Motor neuron (in vitro differentiated cells): Measurements from ENCODE around the gene MBD1. TPM values are rescaled to one million over a fixed set of nuclear protein-coding genes. Genes with fewer than 3 reads are reported as not detected.
A peak's percentile ranks its signal among the peaks of the same experiment; 100 is the strongest.
"Not testable (repeated sequence)": the region's sequence is repeated elsewhere in the genome, so short reads cannot be mapped to it uniquely, and the experiment has no call there.

Experiments
- ATAC-seq, 8 experiments: fragments of 200-7000 bp; cut with Tn5 transposase; replicated peaks in 6 of 8; 2 replicates each; pipeline ENCODE4 v1.8.0; 2021; ENCODE audit warnings: mild to moderate bottlenecking in 8 of 8, moderate library complexity in 8 of 8
- H3K27ac ChIP-seq, 2 donors: fragments of 250-450 bp; sonication (Bioruptor Pico); 2 replicates each; pipeline ENCODE4 v1.9.0; 2021; ENCODE audit warnings: antibody characterized with exemption in 2 of 2, mild to moderate bottlenecking in 2 of 2, moderate library complexity in 1 of 2
- H3K4me1 ChIP-seq, 2 donors: fragments of 250-450 bp; sonication (Bioruptor Pico); replicated peaks in 1 of 2; 2 replicates each; pipeline ENCODE4 v1.6.1; 2021; ENCODE audit warnings: antibody characterized with exemption in 2 of 2, mild to moderate bottlenecking in 2 of 2, moderate library complexity in 1 of 2
- H3K4me3 ChIP-seq, 5 donors: fragments of 250-450 bp; sonication (Bioruptor Pico); 2 replicates each; pipeline ENCODE4 v1.9.0; 2021; ENCODE audit warnings: antibody characterized with exemption in 5 of 5, mild to moderate bottlenecking in 5 of 5, moderate library complexity in 4 of 5
- WGBS, 10 experiments: fragments of 450-650 bp; shearing (Covaris generic); methylation state at CpG; one replicate each; pipeline ENCODE4 v1.0.0; 2022; 5-methylcytosine and 5-hydroxymethylcytosine counted together
- in situ Hi-C, 9 experiments: fragments of 400-800 bp; cut with MboI; loops; one replicate each; pipeline ENCODE4 v1.15.0; 2021; ENCODE audit warnings: low sequenced_read_pairs in 9 of 9, low pct_unique_long_range_greater_than_20kb in 2 of 9; ENCODE audit not compliant: unreplicated experiment in 9 of 9
- total RNA-seq, 8 experiments: library from RNA; unstranded; fragments of 300-600 nt; gene quantifications; 2 replicates each; pipeline versions ENCODE4 v1.2.3 to v1.2.4, GENCODE V29; 2022

Gene MBD1, protein sequence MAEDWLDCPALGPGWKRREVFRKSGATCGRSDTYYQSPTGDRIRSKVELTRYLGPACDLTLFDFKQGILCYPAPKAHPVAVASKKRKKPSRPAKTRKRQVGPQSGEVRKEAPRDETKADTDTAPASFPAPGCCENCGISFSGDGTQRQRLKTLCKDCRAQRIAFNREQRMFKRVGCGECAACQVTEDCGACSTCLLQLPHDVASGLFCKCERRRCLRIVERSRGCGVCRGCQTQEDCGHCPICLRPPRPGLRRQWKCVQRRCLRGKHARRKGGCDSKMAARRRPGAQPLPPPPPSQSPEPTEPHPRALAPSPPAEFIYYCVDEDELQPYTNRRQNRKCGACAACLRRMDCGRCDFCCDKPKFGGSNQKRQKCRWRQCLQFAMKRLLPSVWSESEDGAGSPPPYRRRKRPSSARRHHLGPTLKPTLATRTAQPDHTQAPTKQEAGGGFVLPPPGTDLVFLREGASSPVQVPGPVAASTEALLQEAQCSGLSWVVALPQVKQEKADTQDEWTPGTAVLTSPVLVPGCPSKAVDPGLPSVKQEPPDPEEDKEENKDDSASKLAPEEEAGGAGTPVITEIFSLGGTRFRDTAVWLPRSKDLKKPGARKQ
- 10 to 100 TPM; 43.0 to 63.3 (median 54.7) TPM for total RNA-seq

DNA sequence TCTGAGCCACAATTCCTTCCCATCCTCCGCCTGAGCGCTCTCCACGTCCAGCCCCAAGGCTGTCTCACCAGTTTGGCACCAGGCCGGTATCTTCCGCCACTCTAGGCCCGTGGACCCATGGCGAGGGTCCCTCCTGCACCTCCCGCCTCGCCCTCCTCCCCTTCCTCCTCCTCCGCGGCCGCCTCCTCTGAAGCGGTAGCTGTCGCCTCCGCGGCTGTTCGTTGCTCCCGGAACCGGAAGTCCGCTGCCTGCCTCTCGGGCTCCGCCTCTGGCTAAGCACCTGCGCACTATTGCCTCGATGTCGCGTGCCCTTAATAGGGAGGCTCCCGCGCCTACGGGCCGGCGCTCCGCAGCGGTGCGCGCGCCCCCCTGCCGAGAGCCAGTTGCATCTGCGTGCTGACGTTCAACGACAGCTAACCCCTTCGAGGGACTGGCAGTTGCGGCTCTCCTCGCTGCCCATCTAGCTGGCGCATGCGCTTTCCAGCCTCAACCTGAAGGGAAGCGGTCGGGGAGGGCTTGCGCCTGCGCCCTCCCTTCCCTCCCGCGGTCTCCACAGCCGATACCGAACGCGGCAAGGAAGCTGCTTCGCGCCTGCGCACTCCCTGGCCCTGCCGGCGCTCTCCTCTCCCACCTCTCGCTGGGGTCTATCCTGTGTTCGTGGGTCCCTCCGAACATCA is at the start of gene MBD1:
TSS of gene MBD1 (minus strand) at position 229 of the 677 bp plus-strand sequence. CDS start 1,531 bp downstream, outside the sequence.
- Histone ChIP-seq H3K4me3 (peak within 1 kb of the TSS; percentile 67 to 91 (median 82)), H3K27ac (peak within 1 kb of the TSS; percentile 78 to 88), H3K4me1 (peaks cover 22% of the 10 kb centered on the region in 2 donors)
- WGBS, 10 experiments: 0% methylated on average over 1 to 24 of the region's 63 CpGs; no CpG with 5 or more reads in 5 of the 10 experiments
- in situ Hi-C loops: loop anchor here in 1 of 9 experiments (25.0 kb wide), 1 partner anchor 156 kb away; no protein-coding TSS in a partner anchor
- ATAC-seq: peak; percentile 88 to 96 (median 92)

DNA sequence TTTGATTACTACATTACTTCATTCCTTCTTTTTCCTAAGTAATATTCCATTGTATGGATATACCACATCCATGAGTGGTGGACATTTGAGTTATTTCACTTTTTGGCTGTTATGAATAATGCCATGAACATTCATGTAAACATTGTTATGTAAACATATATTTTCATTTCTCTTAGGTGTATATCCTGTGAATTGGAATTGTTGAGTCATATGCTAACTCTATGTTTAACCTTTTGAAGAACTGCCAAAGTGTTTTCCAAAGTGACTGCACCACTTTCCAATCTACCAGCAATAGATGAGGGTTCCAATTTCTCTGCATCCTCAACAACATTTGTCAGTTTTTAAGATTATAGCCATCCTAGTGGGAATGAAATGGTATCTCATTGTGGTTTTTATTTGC is 48.9 kb upstream of the MBD1 start:
- H3K4me1 ChIP-seq: no peaks in the 10 kb centered on the region
- H3K4me3 ChIP-seq: no peak overlapping the region
- in situ Hi-C loops: no loop called here
- H3K27ac ChIP-seq: no peak overlapping the region
- ATAC-seq: no peak

DNA sequence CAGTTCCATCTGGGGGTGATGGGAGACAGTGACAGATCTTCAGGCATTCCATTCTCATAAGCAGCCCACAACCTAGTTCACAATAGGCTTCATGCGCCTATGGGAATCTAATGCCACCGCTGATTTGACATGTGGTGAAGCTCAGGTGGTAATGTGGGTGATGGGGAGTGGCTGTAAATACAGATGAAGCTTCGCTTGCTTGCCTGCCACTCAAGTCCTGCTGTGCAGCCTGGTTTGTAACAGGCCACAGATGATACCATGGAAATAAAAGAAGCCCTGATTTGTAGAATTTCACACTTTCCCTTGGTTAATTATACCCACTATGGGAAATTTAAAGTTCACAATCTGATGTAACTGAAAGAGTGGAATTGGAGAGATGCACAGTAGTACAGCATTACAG is 46.7 kb upstream of the MBD1 start:
- WGBS, 10 experiments: 10 to 100% (median 82%) methylated on average over 1 to 3 of the region's 3 CpGs; no CpG with 5 or more reads in 4 of the 10 experiments
- in situ Hi-C loops: no loop called here
- no peak overlapping the region for H3K27ac ChIP-seq
- H3K4me3 ChIP-seq: no peak overlapping the region
- no peak for ATAC-seq
- H3K4me1 ChIP-seq: no peaks in the 10 kb centered on the region

DNA sequence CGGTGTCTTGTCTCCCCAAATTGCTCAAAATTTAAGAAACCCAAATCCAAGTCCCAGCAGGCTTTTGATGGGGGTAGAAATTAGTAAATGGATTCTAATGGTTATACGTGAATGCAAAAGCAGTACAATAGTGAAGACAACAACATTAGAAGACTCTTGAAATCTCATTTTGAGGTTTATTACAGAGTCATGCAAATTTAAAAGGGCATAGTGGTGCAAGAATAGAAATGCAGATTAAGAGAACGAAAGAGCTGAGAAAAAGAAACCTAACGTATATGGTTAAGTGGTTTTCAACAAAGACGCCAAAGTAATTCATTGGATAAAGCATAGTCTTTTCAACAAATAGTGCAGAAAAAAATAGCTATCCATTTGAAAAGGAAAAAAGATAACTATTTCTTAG is 39.4 kb upstream of the MBD1 start:
- Histone ChIP-seq H3K4me3 (no peak overlapping the region), H3K4me1 (peaks cover 0 to 9% of the 10 kb centered on the region in 2 donors), H3K27ac (no peak overlapping the region)
- no peak for ATAC-seq
- 14 to 80% (median 46%) methylated on average over 1 to 5 of the region's 5 CpGs for WGBS, 10 experiments
- in situ Hi-C loops: no loop called here

DNA sequence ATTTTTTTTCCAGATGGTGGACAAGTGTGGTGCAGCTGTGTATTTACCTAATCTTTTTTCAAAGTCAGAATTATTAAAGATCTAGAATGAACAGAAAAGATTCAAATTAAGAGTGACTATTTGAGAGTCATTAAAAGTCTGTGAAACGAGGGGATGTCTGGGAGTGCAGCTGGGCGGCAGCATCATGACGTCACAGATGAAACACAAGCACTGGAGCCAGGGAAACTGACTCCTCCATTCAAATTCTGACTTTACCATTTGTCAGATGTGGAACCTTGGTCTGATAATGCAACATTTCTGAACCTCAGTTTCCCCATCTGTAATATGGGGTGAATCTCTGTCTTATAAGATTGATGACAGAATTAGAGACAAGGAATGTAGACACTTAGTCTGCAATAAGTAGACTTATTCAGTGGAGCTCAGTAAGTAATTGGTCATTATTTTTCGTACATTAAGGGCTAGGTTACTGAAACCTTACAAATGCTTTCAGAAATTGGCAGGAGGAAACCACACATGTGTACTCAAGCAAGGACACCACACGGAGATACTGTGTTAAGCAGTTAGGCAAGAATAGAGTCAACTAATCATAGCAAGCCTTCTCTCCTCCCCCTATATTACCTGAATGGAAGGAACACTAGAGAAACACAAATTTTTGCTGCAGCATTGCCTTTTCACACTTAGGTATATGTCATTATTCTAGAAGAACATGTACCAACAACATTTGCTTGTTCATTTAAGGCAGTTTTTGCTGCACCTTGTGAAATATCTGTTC is 34.0 kb upstream of the MBD1 start:
- WGBS, 10 experiments: 0 to 83% (median 59%) methylated on average over 2 to 5 of the region's 5 CpGs; no CpG with 5 or more reads in 3 of the 10 experiments
- Histone ChIP-seq H3K4me3 (no peak overlapping the region), H3K4me1 (no peaks in the 10 kb centered on the region), H3K27ac (no peak overlapping the region)
- in situ Hi-C loops: no loop called here
- no peak for ATAC-seq

DNA sequence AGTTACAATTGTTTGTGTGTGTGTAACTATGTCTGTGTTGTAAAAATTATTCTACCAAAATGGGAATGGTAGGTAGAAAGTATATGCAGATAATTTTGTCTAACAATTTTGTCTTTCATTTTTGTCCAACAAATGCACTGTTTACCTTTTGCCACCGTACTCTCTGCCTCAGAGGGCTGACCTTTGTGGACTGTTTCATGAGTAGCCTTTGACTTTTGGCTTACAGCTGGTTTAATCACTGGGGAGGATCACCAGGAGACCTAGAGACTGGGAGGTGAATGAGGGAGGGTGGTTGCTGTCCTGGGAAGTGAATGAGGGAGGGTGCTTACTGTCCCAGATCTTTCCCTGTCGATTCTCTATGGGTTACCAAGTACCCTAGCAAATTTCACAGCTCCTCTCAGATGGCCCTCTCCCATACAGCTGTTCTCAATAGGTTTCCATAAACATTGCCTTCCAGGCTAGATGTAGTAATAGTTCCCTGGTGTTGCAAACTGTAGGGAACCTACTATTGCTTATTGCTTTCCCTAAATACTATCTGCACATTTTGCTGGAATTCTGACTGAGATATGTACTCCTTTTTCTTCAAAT is 32.6 kb upstream of the MBD1 start:
- no peaks in the 10 kb centered on the region for H3K4me1 ChIP-seq
- 0 to 80% (median 54%) methylated on average over 1 to 2 of the region's 2 CpGs; no CpG with 5 or more reads in 2 of the 10 experiments for WGBS, 10 experiments
- H3K27ac ChIP-seq: no peak overlapping the region
- in situ Hi-C loops: no loop called here
- no peak overlapping the region for H3K4me3 ChIP-seq
- ATAC-seq: no peak

DNA sequence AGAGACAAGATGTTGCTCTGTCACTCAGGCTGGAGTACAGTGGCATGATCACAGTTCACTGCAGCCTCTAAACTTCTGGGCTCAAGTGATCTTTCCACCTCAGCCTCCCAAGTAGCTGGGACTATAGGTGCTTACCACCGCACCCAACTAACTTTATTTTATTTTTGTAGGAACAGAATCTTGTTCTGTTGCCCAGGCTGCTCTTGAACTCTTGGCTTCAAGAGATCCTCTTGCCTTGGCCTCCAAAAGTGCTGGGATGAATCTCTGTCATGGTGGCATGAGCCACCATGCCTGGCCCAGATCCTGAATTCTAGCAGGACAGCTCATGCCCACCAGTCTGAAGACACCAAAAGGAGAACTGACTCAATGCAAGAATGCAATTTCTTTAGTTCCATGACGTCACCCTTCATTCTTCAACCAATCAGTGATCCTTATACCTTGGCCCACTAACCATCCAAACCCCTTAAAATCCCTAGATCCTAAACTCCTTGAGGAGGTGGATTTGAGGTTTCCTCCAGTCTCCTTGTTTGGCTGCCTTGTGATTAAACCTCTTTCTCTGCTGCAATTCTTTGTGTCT is 31.8 kb upstream of the MBD1 start:
- no peak for ATAC-seq
- WGBS, 10 experiments: 20 to 100% (median 75%) methylated on average over 1 to 2 of the region's 2 CpGs; no CpG with 5 or more reads in 3 of the 10 experiments
- H3K4me3 ChIP-seq: no peak overlapping the region
- no peak overlapping the region for H3K27ac ChIP-seq
- in situ Hi-C loops: no loop called here
- no peaks in the 10 kb centered on the region for H3K4me1 ChIP-seq

DNA sequence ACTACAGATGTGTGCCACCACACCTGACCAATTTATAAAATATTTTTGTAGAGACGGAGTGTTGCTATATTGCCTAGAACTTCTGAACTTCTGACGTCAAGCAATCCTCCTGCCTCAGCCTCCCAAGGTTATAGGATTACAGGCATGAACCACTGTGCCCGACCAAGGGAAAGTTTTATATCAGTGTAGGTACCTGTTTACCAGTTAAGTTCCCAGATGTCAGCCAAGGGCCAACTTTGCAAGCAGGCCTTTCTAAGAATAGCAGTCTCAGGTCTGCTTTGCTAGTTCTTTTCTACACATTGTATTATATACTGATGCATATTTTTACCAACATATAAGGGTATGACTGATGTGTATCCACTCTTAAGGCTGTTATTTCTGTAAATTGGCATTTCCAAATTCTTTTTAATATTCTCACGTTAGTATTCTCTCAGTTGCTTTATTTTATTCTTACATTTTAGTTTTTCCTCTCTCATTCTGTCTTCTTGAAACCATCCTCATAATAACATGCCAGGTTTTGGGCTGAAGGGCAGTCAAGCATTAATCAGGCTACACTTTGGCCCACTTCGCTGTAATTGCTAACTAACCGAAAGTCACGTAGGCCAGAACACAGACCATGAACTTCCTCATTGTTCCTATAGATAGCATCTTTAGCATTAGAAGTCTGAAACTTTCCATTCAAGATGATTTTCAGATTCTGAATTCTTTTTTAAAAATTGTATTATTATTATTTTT is 31.1 kb upstream of the MBD1 start:
- Histone ChIP-seq H3K27ac (no peak overlapping the region), H3K4me1 (peaks cover 0 to under 1% of the 10 kb centered on the region in 2 donors), H3K4me3 (no peak overlapping the region)
- 20 to 94% (median 80%) methylated on average over 2 to 7 of the region's 7 CpGs; no CpG with 5 or more reads in 1 of the 10 experiments for WGBS, 10 experiments
- in situ Hi-C loops: no loop called here
- ATAC-seq: no peak

DNA sequence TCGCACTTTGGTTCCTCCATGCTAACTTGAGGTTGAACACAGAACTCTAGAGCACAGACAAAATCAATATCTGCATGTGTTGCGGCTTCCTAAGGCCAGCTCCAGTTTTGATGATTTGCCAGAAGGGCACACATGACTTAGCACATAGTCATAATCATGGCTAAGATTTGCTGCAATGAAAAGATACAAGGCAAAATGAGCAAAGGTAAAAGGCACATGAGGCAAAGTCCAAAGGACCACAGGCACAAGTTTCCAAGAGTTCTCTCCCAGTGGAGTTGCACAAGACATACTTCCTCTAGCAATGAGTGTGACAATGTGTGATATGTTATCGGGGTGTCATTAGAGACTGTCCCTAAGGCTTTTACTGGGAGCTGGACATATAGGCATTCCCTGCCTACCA is 30.3 kb upstream of the MBD1 start:
- in situ Hi-C loops: no loop called here
- WGBS, 10 experiments: 0 to 100% (median 88%) methylated on average over 1 to 3 of the region's 3 CpGs; no CpG with 5 or more reads in 1 of the 10 experiments
- ATAC-seq: no peak
- H3K27ac ChIP-seq: no peak overlapping the region
- peaks cover 0 to 6% of the 10 kb centered on the region in 2 donors for H3K4me1 ChIP-seq
- H3K4me3 ChIP-seq: no peak overlapping the region

DNA sequence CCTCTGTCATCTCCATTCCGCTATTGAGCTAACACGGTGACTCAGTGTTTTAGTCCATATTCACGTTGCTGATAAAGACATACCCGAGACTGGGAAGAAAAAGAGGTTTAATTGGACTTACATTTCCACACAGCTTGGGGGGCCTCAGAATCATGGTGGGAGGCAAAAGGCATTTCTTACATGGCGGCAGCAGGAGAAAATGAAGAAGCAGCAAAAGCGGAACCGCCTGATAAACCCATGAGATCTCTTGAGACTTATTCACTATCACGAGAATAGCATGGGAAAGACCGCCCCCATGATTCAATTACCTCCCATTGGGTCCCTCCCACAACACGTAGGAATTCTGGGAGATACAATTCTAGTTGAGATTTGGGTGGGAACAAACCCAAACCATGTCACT is 28.8 kb upstream of the MBD1 start:
- in situ Hi-C loops: no loop called here
- ATAC-seq: no peak

DNA sequence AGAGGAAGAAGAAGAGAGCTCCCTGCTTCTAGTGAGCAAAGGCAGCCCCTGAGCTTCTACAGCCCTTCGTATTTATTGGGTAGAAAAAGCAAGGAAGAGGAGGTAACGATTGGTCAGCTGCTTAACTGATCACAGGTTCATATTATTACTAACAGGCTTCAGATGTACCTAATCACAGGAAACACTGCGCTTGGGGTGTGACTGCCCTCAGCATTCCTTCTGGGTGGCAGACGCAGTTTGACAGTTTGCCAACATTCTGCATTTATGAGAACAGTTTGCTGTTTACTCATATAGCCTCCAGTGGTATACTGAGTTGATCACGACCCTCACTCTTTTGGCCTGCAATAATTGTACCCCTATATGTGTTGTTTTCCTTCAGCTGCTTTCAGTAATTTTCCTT is 27.5 kb upstream of the MBD1 start:
- H3K27ac ChIP-seq, in situ Hi-C loops, ATAC-seq, H3K4me3 ChIP-seq, H3K4me1 ChIP-seq: not testable (repeated sequence)
- 17 to 100% (median 85%) methylated on average over 1 to 5 of the region's 5 CpGs; no CpG with 5 or more reads in 1 of the 10 experiments for WGBS, 10 experiments

More for the DNA sequence above, 28.8 kb upstream of the MBD1 start:
- Histone ChIP-seq H3K4me1 (peaks cover 0 to 6% of the 10 kb centered on the region in 2 donors), H3K4me3 (no peak overlapping the region), H3K27ac (no peak overlapping the region)
- 66 to 100% (median 88%) methylated on average over 1 to 10 of the region's 10 CpGs for WGBS, 10 experiments
